ENCODE results near the gene UBA3.

The UBA3 gene

DNA sequence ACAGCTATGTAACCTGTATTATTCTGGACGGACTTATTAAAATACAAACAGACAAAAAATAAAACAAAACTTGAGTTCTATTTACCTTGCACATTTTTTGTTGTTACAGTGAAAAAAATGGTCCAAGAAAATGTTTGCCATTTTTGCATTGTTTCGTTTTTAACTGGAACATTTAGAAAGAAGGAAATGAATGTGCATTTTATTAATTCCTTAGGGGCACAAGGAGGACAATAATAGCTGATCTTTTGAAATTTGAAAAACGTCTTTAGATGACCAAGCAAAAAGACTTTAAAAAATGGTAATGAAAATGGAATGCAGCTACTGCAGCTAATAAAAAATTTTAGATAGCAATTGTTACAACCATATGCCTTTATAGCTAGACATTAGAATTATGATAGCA is 25.2 kb upstream of the UBA3 start:
- TF ChIP-seq EZH2 (optimal IDR thresholded peaks at IDR 0.05; ENCODE audit: low read depth, low read length) = no peak
- TF ChIP-seq, protein P1, sequence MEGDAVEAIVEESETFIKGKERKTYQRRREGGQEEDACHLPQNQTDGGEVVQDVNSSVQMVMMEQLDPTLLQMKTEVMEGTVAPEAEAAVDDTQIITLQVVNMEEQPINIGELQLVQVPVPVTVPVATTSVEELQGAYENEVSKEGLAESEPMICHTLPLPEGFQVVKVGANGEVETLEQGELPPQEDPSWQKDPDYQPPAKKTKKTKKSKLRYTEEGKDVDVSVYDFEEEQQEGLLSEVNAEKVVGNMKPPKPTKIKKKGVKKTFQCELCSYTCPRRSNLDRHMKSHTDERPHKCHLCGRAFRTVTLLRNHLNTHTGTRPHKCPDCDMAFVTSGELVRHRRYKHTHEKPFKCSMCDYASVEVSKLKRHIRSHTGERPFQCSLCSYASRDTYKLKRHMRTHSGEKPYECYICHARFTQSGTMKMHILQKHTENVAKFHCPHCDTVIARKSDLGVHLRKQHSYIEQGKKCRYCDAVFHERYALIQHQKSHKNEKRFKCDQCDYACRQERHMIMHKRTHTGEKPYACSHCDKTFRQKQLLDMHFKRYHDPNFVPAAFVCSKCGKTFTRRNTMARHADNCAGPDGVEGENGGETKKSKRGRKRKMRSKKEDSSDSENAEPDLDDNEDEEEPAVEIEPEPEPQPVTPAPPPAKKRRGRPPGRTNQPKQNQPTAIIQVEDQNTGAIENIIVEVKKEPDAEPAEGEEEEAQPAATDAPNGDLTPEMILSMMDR (IDR thresholded peaks at IDR 0.05; ENCODE audit: low read length) = no peak
- no peak for TF ChIP-seq EZH2phosphoT487 (IDR thresholded peaks at IDR 0.05; ENCODE audit: low read length)
- peak; percentile 42 for DNase-seq
- Histone ChIP-seq H3K9ac (ENCODE audit: low read length) (peak overlapping the region; percentile 53), H3K4me2 (ENCODE audit: low read depth, low read length) (peak overlapping the region; percentile 79), H2AFZ (ENCODE audit: low read length) (no peak overlapping the region), H3K9me3 (replicated peaks; ENCODE audit: insufficient read depth, low read length) (no peaks in the 10 kb centered on the region), H3K27ac (ENCODE audit: low read length) (peak overlapping the region; percentile 88), H3K79me2 (ENCODE audit: low read length) (peaks cover 52% of the 10 kb centered on the region), H3K4me1 (ENCODE audit: low read length) (peaks cover 40% of the 10 kb centered on the region), H3K27me3 (replicated peaks; ENCODE audit: insufficient read depth, low read length) (no peaks in the 10 kb centered on the region), H4K20me1 (ENCODE audit: insufficient read depth, low read length) (no peaks in the 10 kb centered on the region), H3F3A (ENCODE audit: insufficient read depth, low read length) (peaks cover 34% of the 10 kb centered on the region), H3K4me3 (ENCODE audit: low read length) (peak overlapping the region; percentile 30), H3K36me3 (replicated peaks; ENCODE audit: insufficient read depth, low read length) (0 out of 2 replicates have a peak, but pooled peaks cover 19% of the 10 kb centered on the region), H3K9me2 (replicated peaks; ENCODE audit: insufficient read depth, low read length) (no peaks in the 10 kb centered on the region)

DNA sequence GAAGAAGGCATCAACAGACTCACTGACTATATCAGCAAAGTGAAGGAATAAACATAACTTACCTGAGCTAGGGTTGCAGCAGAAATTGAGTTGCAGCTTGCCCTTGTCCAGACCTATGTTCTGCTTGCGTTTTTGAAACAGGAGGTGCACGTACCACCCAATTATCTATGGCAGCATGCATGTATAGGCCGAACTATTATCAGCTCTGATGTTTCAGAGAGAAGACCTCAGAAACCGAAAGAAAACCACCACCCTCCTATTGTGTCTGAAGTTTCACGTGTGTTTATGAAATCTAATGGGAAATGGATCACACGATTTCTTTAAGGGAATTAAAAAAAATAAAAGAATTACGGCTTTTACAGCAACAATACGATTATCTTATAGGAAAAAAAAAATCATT is 24.4 kb upstream of the UBA3 start:
- no peaks in the 10 kb centered on the region for H4K20me1 ChIP-seq (ENCODE audit: insufficient read depth, low read length)
- H3K4me1 ChIP-seq (ENCODE audit: low read length) = peaks cover 40% of the 10 kb centered on the region
- no peaks in the 10 kb centered on the region for H3K27me3 ChIP-seq (replicated peaks; ENCODE audit: insufficient read depth, low read length)
- peaks cover 34% of the 10 kb centered on the region for H3F3A ChIP-seq (ENCODE audit: insufficient read depth, low read length)
- no peaks in the 10 kb centered on the region for H3K9me2 ChIP-seq (replicated peaks; ENCODE audit: insufficient read depth, low read length)
- H3K27ac ChIP-seq (ENCODE audit: low read length) = peak overlapping the region; percentile 88
- no peaks in the 10 kb centered on the region for H3K9me3 ChIP-seq (replicated peaks; ENCODE audit: insufficient read depth, low read length)
- peaks cover 59% of the 10 kb centered on the region for H3K79me2 ChIP-seq (ENCODE audit: low read length)
- H3K4me2 ChIP-seq (ENCODE audit: low read depth, low read length) = peak overlapping the region; percentile 79
- H3K9ac ChIP-seq (ENCODE audit: low read length) = peak overlapping the region; percentile 53
- peak overlapping the region; percentile 30 for H3K4me3 ChIP-seq (ENCODE audit: low read length)
- H2AFZ ChIP-seq (ENCODE audit: low read length) = no peak overlapping the region
- H3K36me3 ChIP-seq (replicated peaks; ENCODE audit: insufficient read depth, low read length) = 0 out of 2 replicates have a peak, but pooled peaks cover 19% of the 10 kb centered on the region
- TF ChIP-seq, protein P1 (IDR thresholded peaks at IDR 0.05; ENCODE audit: low read length) = no peak
- no peak for TF ChIP-seq EZH2 (optimal IDR thresholded peaks at IDR 0.05; ENCODE audit: low read depth, low read length)
- no peak for TF ChIP-seq EZH2phosphoT487 (IDR thresholded peaks at IDR 0.05; ENCODE audit: low read length)
- peak; percentile 85 for DNase-seq

DNA sequence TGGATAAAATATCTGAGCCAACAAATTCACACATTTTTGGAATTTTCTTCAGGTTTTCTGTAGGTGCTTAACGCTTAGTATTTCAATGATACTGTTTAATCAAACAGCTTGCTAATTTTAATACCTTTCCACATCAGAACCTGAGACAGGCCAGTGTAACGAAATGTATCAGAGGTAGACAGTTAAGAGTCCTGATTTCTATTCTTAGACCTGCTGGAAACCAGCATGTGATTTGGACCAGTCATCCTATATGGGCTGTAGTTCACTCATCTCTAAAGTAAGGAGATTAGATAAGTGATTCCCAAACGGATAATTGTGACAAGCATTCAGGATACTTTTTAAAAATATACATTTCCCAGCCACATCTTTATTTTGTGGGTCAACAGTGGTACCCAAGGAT is 23.0 kb upstream of the UBA3 start:
- Histone ChIP-seq H3K9me3 (replicated peaks; ENCODE audit: insufficient read depth, low read length) (no peaks in the 10 kb centered on the region), H4K20me1 (ENCODE audit: insufficient read depth, low read length) (no peaks in the 10 kb centered on the region), H2AFZ (ENCODE audit: low read length) (no peak overlapping the region), H3K9ac (ENCODE audit: low read length) (0 out of 2 replicates have a peak overlapping the region, but pooled peaks have one; percentile 11), H3K4me1 (ENCODE audit: low read length) (peaks cover 40% of the 10 kb centered on the region), H3K9me2 (replicated peaks; ENCODE audit: insufficient read depth, low read length) (no peaks in the 10 kb centered on the region), H3K36me3 (replicated peaks; ENCODE audit: insufficient read depth, low read length) (0 out of 2 replicates have a peak, but pooled peaks cover 19% of the 10 kb centered on the region), H3K4me3 (ENCODE audit: low read length) (peak overlapping the region; percentile 22; the same call in 1 of the 2 replicates), H3K79me2 (ENCODE audit: low read length) (peaks cover 73% of the 10 kb centered on the region), H3F3A (ENCODE audit: insufficient read depth, low read length) (peaks cover 34% of the 10 kb centered on the region), H3K4me2 (ENCODE audit: low read depth, low read length) (peak overlapping the region; percentile 79; the same call in 1 of the 2 replicates), H3K27me3 (replicated peaks; ENCODE audit: insufficient read depth, low read length) (no peaks in the 10 kb centered on the region), H3K27ac (ENCODE audit: low read length) (peak overlapping the region; percentile 88; the same call in 1 of the 2 replicates)
- TF ChIP-seq EZH2phosphoT487 (IDR thresholded peaks at IDR 0.05; ENCODE audit: low read length) (no peak), EZH2 (optimal IDR thresholded peaks at IDR 0.05; ENCODE audit: low read depth, low read length) (no peak)
- TF ChIP-seq, protein P1 (IDR thresholded peaks at IDR 0.05; ENCODE audit: low read length) = no peak
- no peak for DNase-seq
